Astrocyte of the cerebellum (primary cell): Measurements from ENCODE around the gene KLHL40.

Source experiments
- DNase-seq: peaks from one replicate; pipeline ENCODE4 v3.0.0-alpha.2; 2011; ENCODE audit warnings: low read depth
- H3K4me3 ChIP-seq: 2 replicates; pipeline ENCODE4 v1.5.1; 2011; ENCODE audit warnings: mild to moderate bottlenecking, low read depth, low read length, moderate library complexity
- CTCF ChIP-seq: IDR thresholded peaks from 2 replicates; pipeline ENCODE4 v1.5.1; 2012; ENCODE audit warnings: low read length, low read depth, moderate library complexity, mild to moderate bottlenecking; ENCODE audit errors: missing control alignments
- in situ Hi-C: cut with HindIII; loops from 2 replicates; pipeline ENCODE4 v1.10.0; 2017; ENCODE audit warnings: low sequenced_read_pairs

The KLHL40 gene

DNA sequence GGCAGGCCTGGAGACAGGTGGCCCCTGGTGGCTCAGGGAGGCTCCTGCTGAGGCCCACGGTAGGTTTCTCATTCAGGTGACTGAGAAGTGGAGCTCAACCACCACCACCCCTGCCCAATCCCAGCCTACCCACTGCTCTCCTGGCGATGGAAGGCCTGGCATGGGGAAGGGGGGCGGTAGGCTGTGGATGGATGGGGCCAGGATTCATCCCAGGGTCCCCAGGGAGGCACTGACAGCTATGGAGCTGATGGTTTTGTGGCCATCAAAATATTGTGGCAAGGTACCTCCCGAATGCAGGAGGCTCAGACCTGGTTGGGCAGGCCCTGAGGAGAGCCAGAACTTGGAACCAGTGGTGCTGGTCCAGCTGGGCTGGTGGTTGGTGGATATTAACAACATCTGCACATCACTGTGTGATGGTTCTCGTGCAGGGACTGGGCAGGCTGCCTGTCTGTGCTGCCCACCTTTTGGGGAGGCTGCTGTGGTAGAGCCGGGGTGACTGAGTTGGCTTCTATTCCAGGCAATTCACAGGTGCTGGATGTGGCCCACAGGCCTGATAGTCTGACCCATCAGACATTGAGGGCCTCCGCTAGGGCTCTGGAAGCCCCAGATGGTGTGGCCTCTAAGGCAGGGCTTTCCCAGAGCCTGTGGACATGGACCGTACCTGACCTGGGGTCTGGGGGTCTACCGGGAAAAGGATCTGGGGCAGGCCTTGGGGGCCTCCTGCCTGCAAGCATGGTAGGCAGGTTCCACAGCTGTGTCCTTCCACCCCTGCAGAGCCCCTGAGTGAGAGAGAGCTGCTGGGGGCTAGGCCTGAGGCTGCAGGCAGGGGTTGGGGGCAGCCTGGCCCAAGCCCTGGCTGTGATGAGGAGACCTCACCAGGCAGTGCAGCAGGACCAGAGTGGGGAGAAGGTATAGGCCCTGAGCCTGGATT lies 28.4 kb upstream of the KLHL40 start:
- TF ChIP-seq CTCF: no peak
- DNase-seq: no peak
- in situ Hi-C loops: no loop called here
- H3K4me3 ChIP-seq: no peak overlapping the region

DNA sequence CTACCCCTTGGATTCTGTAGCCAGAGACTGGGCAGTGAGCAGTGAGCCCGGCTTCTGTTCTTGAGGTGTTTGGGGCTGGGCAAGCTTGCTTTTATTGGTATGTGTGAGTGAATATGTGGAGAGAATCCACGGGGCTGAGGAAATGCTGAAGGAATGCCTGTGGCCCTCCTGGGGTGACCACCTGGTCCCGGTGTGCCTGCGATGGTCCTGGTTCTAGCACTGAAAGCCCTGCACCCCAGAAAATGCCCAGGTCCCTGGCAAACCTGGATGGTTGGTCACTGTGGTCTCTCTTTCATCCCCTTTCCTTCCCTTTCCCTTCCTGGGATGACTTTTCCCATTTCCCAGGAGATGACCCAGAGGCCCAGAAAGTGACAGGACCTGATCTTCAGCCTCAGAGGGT lies 27.7 kb upstream of the KLHL40 start:
- TF ChIP-seq CTCF: no peak
- no peak overlapping the region for H3K4me3 ChIP-seq
- in situ Hi-C loops: no loop called here
- no peak for DNase-seq

DNA sequence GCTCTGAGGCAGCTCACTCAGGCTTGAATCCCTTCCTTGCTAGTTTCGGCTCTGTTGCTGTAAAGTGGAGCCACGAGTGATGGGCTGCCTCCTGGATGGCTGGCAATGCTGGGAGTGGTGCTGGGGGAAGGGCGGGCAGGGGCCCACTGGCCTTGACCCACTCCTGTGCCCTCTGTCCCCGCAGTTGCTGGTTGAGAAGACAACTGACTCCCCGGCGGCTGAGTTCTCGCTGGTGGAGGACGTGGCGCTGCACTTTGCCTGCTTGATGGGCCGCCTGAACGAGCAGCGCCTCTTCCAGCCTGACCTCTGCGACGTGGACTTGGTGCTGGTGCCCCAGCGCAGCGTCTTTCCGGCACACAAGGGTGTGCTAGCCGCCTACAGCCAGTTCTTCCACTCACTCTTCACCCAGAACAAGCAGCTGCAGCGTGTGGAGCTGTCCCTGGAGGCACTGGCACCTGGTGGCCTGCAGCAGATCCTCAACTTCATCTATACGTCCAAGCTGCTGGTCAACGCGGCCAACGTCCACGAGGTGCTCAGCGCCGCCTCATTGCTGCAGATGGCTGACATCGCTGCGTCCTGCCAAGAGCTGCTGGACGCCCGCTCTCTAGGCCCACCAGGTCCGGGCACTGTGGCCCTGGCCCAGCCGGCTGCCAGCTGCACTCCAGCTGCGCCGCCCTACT lies 27.1 kb upstream of the KLHL40 start:
- in situ Hi-C loops: no loop called here
- DNase-seq: no peak
- H3K4me3 ChIP-seq: no peak overlapping the region
- TF ChIP-seq CTCF: no peak

DNA sequence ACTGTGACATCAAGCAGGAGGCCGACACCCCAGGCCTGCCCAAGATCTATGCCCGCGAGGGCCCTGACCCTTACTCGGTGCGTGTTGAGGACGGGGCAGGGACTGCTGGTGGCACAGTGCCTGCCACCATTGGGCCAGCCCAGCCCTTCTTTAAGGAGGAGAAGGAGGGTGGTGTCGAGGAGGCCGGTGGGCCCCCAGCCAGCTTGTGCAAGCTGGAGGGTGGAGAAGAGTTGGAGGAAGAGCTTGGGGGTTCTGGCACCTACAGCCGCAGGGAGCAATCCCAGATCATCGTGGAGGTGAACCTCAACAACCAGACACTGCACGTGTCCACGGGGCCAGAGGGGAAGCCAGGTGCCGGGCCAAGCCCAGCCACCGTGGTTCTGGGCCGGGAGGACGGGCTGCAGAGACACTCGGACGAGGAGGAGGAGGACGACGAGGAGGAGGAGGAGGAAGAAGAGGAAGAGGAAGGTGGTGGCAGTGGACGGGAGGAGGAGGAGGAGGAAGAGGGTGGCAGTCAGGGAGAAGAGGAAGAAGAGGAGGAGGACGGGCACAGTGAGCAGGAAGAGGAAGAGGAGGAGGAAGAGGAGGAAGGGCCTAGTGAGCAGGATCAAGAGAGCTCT lies 26.5 kb upstream of the KLHL40 start:
- in situ Hi-C loops: no loop called here
- no peak overlapping the region for H3K4me3 ChIP-seq
- DNase-seq: no peak
- TF ChIP-seq CTCF: no peak

- in situ Hi-C loops: loop anchor here (5.0 kb wide), 1 partner anchor 98 kb away; no protein-coding TSS in a partner anchor
Observed at GRCh38 chr3:42659451-42660130, 25.7 kb upstream of the KLHL40 start.

More at GRCh38 chr3:42659451-42660130, 25.7 kb upstream of the KLHL40 start:
- DNase-seq: no peak
- H3K4me3 ChIP-seq: no peak overlapping the region
- no peak for TF ChIP-seq CTCF
